SK-N-SH treated with all-trans-retinoic acid at 6 μM for 48 hours (cell line): ENCODE results near the gene BCKDHB.

Experiments
- CREB5 ChIP-seq: fragments of 250-450 bp; sonication (Bioruptor Pico); IDR thresholded peaks from 2 replicates; pipeline ENCODE4 v1.5.1; 2020; ENCODE audit warnings: low read depth, mild to moderate bottlenecking, moderate library complexity
- GLIS3 ChIP-seq: fragments of 250-450 bp; sonication (Bioruptor Pico); IDR thresholded peaks from 2 replicates; pipeline ENCODE4 v1.5.0; 2020; ENCODE audit warnings: mild to moderate bottlenecking, moderate library complexity
- ZFP3 ChIP-seq: fragments of 250-450 bp; sonication (Bioruptor Pico); IDR thresholded peaks from 2 replicates; pipeline ENCODE4 v1.5.0; 2020; ENCODE audit warnings: mild to moderate bottlenecking, moderate library complexity
- ZFP30 ChIP-seq: fragments of 450-650 bp; formaldehyde crosslinking; IDR thresholded peaks from 2 replicates; pipeline ENCODE4 v1.5.0; 2022; ENCODE audit warnings: mild to moderate bottlenecking, moderate library complexity

- no peak for TF ChIP-seq ZFP30
- no peak for TF ChIP-seq CREB5 (CRISPR knock-in tag)
- TF ChIP-seq GLIS3 (CRISPR knock-in tag) = no peak
- TF ChIP-seq ZFP3 = no peak
These were observed 210.3 kb downstream of the BCKDHB start for GRCh38 chr6:80316686-80317231.
